GM06990 (cell line): ENCODE measurements around the gene RPL36.

Source experiments
- DNase-seq: peaks from one replicate; pipeline ENCODE4 v3.0.0-alpha.2; 2011; ENCODE audit not compliant: insufficient read length; ENCODE audit errors: extremely low read depth
- H3K27me3 ChIP-seq: replicated peaks from 2 replicates; pipeline ENCODE4 v1.6.0; 2011; ENCODE audit warnings: low read length; ENCODE audit not compliant: control insufficient read depth, insufficient read depth
- H3K36me3 ChIP-seq: 2 replicates; pipeline ENCODE4 v1.5.1; 2011; ENCODE audit warnings: low read length; ENCODE audit not compliant: control insufficient read depth, insufficient read depth
- H3K4me3 ChIP-seq: replicated peaks from 2 replicates; pipeline ENCODE4 v1.5.1; 2011; ENCODE audit warnings: low read depth, mild to moderate bottlenecking, control low read depth, low read length
- TF ChIP-seq, protein P1 (sequence below): IDR thresholded peaks from 2 replicates; pipeline ENCODE4 v1.5.1; 2011; ENCODE audit warnings: low read length, control low read depth, mild to moderate bottlenecking, inconsistent platforms; ENCODE audit not compliant: insufficient read depth, poor library complexity, severe bottlenecking

The RPL36 gene

DNA sequence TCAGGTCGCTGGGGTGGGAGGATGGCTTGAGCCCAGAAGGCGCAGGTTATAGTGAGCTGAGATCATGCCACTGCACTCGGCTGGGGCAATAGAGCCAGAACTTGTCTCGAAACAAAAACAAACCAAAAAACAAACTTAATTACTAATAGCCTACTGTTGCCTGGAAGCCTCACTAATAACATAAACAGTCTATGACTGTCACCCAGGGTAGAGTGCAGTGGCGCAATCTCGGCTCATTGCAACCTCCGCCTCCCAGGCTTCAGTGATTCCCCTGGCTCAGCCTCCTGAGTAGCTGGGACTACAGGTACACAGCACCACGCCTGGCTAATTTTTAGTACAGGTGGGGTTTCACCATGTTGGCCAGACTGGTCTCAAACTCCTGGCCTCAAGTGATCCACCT is 48.3 kb downstream of the RPL36 start:
- DNase-seq, result no peak
- TF ChIP-seq, protein P1, sequence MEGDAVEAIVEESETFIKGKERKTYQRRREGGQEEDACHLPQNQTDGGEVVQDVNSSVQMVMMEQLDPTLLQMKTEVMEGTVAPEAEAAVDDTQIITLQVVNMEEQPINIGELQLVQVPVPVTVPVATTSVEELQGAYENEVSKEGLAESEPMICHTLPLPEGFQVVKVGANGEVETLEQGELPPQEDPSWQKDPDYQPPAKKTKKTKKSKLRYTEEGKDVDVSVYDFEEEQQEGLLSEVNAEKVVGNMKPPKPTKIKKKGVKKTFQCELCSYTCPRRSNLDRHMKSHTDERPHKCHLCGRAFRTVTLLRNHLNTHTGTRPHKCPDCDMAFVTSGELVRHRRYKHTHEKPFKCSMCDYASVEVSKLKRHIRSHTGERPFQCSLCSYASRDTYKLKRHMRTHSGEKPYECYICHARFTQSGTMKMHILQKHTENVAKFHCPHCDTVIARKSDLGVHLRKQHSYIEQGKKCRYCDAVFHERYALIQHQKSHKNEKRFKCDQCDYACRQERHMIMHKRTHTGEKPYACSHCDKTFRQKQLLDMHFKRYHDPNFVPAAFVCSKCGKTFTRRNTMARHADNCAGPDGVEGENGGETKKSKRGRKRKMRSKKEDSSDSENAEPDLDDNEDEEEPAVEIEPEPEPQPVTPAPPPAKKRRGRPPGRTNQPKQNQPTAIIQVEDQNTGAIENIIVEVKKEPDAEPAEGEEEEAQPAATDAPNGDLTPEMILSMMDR, result no peak
- Histone ChIP-seq H3K36me3 (no peaks in the 10 kb centered on the region), H3K4me3 (no peak overlapping the region), H3K27me3 (no peaks in the 10 kb centered on the region)
